ENCODE data around the gene LNP1.

Gene LNP1

GRCh38 chr3:100395679-100396431, 5.5 kb upstream of the LNP1 start:
- in situ Hi-C loops (cut with MboI; ENCODE audit: low pct_unique_long_range_greater_than_20kb, low sequenced_read_pairs) = no loop called here
- no peak for DNase-seq

GRCh38 chr3:100396967-100397366, 4.4 kb upstream of the LNP1 start:
- in situ Hi-C loops (cut with MboI; ENCODE audit: low pct_unique_long_range_greater_than_20kb, low sequenced_read_pairs) = no loop called here
- DNase-seq = no peak

DNA sequence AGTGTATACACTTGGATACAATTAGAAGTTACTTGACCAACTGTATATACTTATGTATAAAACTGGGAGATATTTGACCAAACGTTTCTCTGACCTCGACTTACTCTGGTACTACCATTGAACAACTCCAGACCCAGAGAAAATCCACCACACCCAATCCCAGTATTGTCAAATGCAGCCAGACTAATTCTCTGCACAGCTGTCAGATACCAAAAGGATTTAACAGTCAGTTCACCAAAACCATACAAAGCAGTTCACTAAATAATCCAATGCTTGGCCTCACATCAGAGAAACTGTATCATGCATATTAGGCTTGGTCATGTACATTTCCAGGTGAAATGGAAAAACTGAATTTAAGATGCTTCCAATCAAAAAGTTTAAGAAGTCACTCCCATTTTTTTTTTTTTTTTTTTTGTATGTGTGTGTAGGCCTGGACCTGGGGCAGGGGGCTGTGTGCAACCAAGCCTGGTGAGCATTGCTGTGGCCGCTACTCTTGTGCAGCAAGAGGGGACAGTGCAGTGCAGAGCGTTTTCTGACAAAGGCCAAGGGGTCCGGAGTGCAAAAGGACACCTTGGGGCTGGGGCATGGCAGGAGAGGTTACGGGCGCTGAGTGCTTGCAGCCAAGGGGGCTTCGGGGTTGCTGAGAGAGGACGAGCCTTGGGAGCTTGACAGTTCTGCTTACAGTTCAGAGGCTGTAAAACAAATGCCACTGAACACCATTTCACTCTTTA, 1.8 kb upstream of the LNP1 start:
- in situ Hi-C loops (cut with MboI; ENCODE audit: low pct_unique_long_range_greater_than_20kb, low sequenced_read_pairs) = no loop called here
- no peak for DNase-seq

GRCh38 chr3:100400419-100400779, 940 bp upstream of the LNP1 start:
- peak; percentile 43 for DNase-seq
- in situ Hi-C loops (cut with MboI; ENCODE audit: low pct_unique_long_range_greater_than_20kb, low sequenced_read_pairs) = no loop called here

- in situ Hi-C loops (cut with MboI; ENCODE audit: low pct_unique_long_range_greater_than_20kb, low sequenced_read_pairs) = no loop called here
- DNase-seq = no peak
Observed at GRCh38 chr3:100401674-100402041, 319 bp downstream of the LNP1 start.

DNA sequence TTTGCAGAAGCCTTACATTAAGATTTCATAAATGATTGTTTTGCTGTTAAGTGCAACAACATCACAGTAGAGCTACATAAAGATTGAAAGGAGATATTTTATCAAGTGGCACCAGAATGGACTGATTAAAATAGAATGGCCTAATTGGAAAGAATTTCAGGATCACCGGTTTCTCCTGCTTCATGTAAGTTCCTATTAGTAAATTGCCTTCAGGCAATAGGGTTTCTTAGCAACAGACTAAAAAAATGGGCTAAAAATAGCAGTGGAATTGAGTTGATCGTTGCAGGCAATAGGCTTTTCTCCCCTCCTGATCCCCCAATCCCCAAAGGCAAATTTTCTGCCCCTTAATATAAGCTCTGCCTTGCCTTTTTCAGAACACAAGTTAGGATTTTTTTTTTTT, 917 bp downstream of the LNP1 start:
- in situ Hi-C loops (cut with MboI; ENCODE audit: low pct_unique_long_range_greater_than_20kb, low sequenced_read_pairs) = no loop called here
- no peak for DNase-seq

- in situ Hi-C loops (cut with MboI; ENCODE audit: low pct_unique_long_range_greater_than_20kb, low sequenced_read_pairs) = no loop called here
Observed at GRCh38 chr3:100402891-100403290, 1.6 kb downstream of the LNP1 start.

GRCh38 chr3:100403362-100404249, 2.3 kb downstream of the LNP1 start:
- in situ Hi-C loops (cut with MboI; ENCODE audit: low pct_unique_long_range_greater_than_20kb, low sequenced_read_pairs) = no loop called here

More at GRCh38 chr3:100402891-100403290, 1.6 kb downstream of the LNP1 start:
- no peak for DNase-seq

DNA sequence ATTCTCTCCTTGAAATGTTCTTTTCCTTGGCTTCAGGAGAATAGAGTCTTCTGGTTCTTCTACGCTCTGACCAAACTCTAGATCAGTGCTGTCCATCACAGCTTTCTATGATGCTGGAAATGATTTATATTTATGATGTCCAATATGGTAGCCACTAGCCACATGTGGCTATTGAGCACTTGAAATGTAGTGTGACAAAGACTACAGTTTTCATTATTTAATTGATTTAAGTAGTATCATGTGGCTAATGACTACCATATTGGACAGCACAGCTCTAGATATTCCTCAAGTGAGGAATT, 2.9 kb downstream of the LNP1 start:
- in situ Hi-C loops (cut with MboI; ENCODE audit: low pct_unique_long_range_greater_than_20kb, low sequenced_read_pairs) = no loop called here
- DNase-seq = no peak

More at GRCh38 chr3:100403362-100404249, 2.3 kb downstream of the LNP1 start:
- no peak for DNase-seq

GRCh38 chr3:100407164-100407563, 5.8 kb downstream of the LNP1 start:
- DNase-seq = no peak
- in situ Hi-C loops (cut with MboI; ENCODE audit: low pct_unique_long_range_greater_than_20kb, low sequenced_read_pairs) = no loop called here

- in situ Hi-C loops (cut with MboI; ENCODE audit: low pct_unique_long_range_greater_than_20kb, low sequenced_read_pairs) = no loop called here
- no peak for DNase-seq
Observed at GRCh38 chr3:100407977-100408532, 6.7 kb downstream of the LNP1 start.

DNA sequence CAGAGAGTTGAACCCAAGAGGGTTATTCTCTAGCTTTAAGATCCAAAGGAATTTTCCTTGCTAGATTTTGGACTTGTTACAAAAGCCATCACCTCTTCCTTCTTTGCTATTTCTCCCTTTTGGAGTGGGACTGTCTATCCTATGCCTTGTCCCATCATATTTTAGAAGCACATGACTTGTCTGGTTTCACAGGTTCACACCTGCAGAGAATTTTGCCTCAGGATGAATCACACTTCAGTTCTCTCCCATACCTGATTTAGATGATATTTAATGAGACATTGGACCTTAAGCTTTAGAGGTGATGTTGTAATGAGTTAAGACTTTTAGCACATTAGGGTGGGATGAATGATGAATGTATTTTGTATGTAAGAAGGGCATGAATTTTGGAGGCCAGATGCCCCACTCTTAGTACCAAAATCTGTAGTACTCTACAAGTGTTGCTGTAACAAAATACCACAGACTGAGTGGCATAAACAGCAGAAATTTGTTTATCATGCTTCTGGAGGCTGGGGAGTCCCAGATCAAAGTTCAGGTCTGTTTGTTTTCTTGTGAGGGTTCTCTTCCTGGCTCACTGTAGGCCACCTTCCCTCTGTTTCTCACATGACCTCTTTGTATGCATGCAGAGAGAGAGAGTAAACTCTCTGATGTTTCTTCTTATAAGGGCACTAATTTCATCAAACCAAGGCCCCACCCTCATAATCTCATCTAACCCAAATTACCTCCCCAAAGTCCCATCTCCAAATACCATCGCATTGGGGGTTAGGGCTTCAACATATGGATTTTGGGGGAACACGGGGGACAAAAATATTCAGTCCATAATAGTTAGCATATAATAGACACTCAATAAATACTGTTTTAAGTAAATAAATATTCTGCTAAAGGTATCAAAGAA, 10.0 kb downstream of the LNP1 start:
- DNase-seq = no peak
- in situ Hi-C loops (cut with MboI; ENCODE audit: low pct_unique_long_range_greater_than_20kb, low sequenced_read_pairs) = no loop called here

- in situ Hi-C loops (cut with MboI; ENCODE audit: low pct_unique_long_range_greater_than_20kb, low sequenced_read_pairs) = no loop called here
Observed at GRCh38 chr3:100412912-100413590, 11.7 kb downstream of the LNP1 start.

GRCh38 chr3:100413613-100414012, 12.3 kb downstream of the LNP1 start:
- in situ Hi-C loops (cut with MboI; ENCODE audit: low pct_unique_long_range_greater_than_20kb, low sequenced_read_pairs) = no loop called here
- DNase-seq = no peak

More at GRCh38 chr3:100412912-100413590, 11.7 kb downstream of the LNP1 start:
- peak; percentile 43 for DNase-seq

DNA sequence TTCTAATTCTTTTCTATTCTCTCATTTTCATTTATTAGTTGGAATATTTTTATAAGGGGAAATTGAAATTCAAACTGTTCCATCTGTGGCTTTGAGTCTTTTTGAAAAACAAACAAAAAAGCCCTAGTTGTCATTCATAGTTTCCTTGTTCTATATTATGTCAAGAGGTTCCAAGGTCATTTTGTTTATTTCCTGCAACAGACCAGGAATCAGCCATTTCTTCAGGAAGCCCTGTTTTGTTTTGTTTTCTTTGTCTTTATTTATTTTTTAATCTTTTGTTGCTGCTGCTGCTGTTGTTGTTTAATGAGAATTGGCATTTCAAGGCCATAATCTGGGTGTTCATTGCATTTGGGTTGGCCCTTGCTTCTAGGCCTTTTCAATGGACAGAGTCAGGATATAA, 14.8 kb downstream of the LNP1 start:
- DNase-seq = no peak
- in situ Hi-C loops (cut with MboI; ENCODE audit: low pct_unique_long_range_greater_than_20kb, low sequenced_read_pairs) = no loop called here

DNA sequence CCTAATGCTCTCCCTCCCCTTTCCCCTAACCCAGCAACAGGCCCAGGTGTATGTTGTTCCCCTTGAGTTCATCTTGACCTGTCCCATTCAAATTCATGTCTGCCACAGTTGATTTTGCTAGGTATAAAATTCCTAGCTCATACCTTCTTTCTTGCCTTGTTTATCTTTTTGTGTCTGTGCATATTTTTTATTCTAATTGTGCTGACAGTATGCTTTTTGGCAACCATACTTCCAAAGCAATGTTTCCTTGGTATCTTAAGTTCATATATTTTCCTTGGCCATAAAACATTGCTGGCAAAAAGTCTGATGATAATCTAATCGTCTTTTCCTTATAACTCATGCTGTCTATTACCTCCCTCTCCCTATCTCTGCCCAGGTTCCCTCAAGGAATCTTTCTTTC, 15.5 kb downstream of the LNP1 start:
- DNase-seq = no peak
- in situ Hi-C loops (cut with MboI; ENCODE audit: low pct_unique_long_range_greater_than_20kb, low sequenced_read_pairs) = no loop called here

DNA sequence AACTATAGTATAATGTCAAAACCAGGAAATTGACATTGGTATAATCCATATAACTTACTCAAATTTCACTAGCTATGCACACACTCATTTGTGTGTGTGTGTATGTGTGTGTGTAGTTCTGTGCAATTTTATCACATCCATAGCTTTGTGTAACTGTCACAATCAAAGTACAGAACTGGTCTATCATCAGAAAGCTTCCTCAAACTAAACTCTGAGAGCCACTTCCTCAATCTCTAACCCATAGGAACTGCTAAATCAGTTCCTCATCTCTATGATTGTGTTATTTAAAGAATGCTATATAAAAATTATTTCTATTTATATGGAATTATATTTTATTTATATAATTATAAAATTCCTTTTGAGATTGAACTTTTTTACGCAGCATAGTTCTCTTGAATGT, 18.1 kb downstream of the LNP1 start:
- DNase-seq = peak; percentile 51
- in situ Hi-C loops (cut with MboI; ENCODE audit: low pct_unique_long_range_greater_than_20kb, low sequenced_read_pairs) = no loop called here

GRCh38 chr3:100420885-100421284, 19.5 kb downstream of the LNP1 start:
- no peak for DNase-seq
- in situ Hi-C loops (cut with MboI; ENCODE audit: low pct_unique_long_range_greater_than_20kb, low sequenced_read_pairs) = no loop called here
